Endothelial cell of umbilical vein (primary cell): ENCODE data around the gene FCMR. TPM values are rescaled to one million over a fixed set of nuclear protein-coding genes. Genes with fewer than 3 reads are reported as not detected.

Source experiments
- BruUV-seq: library from RNA; stranded (reverse); fragments of 400-500 nt; replicated peaks from 2 replicates; lab custom pipeline; 2021; lab: Mats Ljungman, UMichigan
- CTCF ChIA-PET: fragments of 300-600, 350-600 bp; sonication (Branson Sonifier 250); formaldehyde crosslinking; loops from one replicate; lab custom pipeline; 2021; ENCODE audit warnings: antibody characterized with exemption, inconsistent platforms; lab: Charles Lee
- POLR2A ChIA-PET: fragments of 300-600, 350-600 bp; sonication (Branson Sonifier 250); formaldehyde crosslinking; loops from one replicate; lab custom pipeline; 2021; ENCODE audit warnings: antibody characterized with exemption, inconsistent platforms; lab: Charles Lee
- DNase-seq: peaks from one replicate; pipeline ENCODE4 v3.0.0-alpha.2; 2011; ENCODE audit warnings: low read depth, low spot score
- FAIRE-seq: peaks from 2 replicates; lab custom pipeline; 2011; peaks lifted over from hg19 to GRCh38; lab: Jason Lieb, UNC
- H2AFZ ChIP-seq: 2 replicates; pipeline ENCODE4 v1.6.0; 2012; ENCODE audit warnings: low read depth, low read length, control low read depth, inconsistent platforms
- H3K27ac ChIP-seq: 2 replicates; pipeline ENCODE4 v1.5.1; 2011; ENCODE audit warnings: low read depth, mild to moderate bottlenecking, control low read depth, low read length, moderate library complexity; ENCODE audit not compliant: insufficient read depth
- H3K27me3 ChIP-seq, 2 experiments: 2 replicates each; pipeline versions ENCODE4 v1.6.0 to v1.6.1; 2011; ENCODE audit warnings: low read length in 2 of 2, mixed read lengths in 1 of 2; ENCODE audit not compliant: control insufficient read depth in 2 of 2, insufficient read depth in 2 of 2
- H3K36me3 ChIP-seq, 2 experiments: 2 replicates in 1 of 2; 3 replicates in 1 of 2; pipeline ENCODE4 v1.5.1; 2011; ENCODE audit warnings: low read length in 2 of 2, mild to moderate bottlenecking in 1 of 2, moderate library complexity in 1 of 2; ENCODE audit not compliant: control insufficient read depth in 2 of 2, insufficient read depth in 2 of 2; ENCODE audit errors: extremely low read depth in 1 of 2
- H3K4me1 ChIP-seq: 3 replicates; pipeline ENCODE4 v1.5.1; 2011; ENCODE audit warnings: mild to moderate bottlenecking, low read length; ENCODE audit not compliant: control insufficient read depth, insufficient read depth; ENCODE audit errors: extremely low read depth
- H3K4me2 ChIP-seq: 2 replicates; pipeline ENCODE4 v1.6.1; 2011; ENCODE audit warnings: low read length, control low read depth, mixed read lengths; ENCODE audit not compliant: insufficient read depth
- H3K4me3 ChIP-seq, 3 experiments: fragments of 200-600 bp in 1 of 3; sonication (generic), shearing (Covaris generic) in 1 of 3; replicated peaks in 1 of 3; 2 replicates each; pipeline ENCODE4 v1.5.1; 2011 to 2016; ENCODE audit warnings: control low read depth in 3 of 3, low read length in 3 of 3, mild to moderate bottlenecking in 2 of 3, inconsistent platforms in 1 of 3, low read depth in 1 of 3, moderate library complexity in 1 of 3; ENCODE audit not compliant: insufficient read depth in 1 of 3
- H3K79me2 ChIP-seq: 2 replicates; pipeline ENCODE4 v1.6.0; 2012; ENCODE audit warnings: low read length, inconsistent platforms; ENCODE audit not compliant: control insufficient read depth, insufficient read depth
- H3K9ac ChIP-seq: replicated peaks from 2 replicates; pipeline ENCODE3; 2011; ENCODE audit warnings: low read length, control low read depth; ENCODE audit not compliant: insufficient read depth; ENCODE audit errors: extremely low read depth
- H3K9me1 ChIP-seq: replicated peaks from 3 replicates; pipeline ENCODE4 v1.6.0; 2011; ENCODE audit warnings: mild to moderate bottlenecking, low read length; ENCODE audit not compliant: control insufficient read depth, insufficient read depth; ENCODE audit errors: extremely low read depth
- H3K9me3 ChIP-seq: replicated peaks from 2 replicates; pipeline ENCODE4 v1.5.1; 2012; ENCODE audit warnings: low read length, inconsistent platforms; ENCODE audit not compliant: control insufficient read depth, insufficient read depth
- H4K20me1 ChIP-seq: replicated peaks from 2 replicates; pipeline ENCODE3; 2011; ENCODE audit warnings: mild to moderate bottlenecking, low read length; ENCODE audit not compliant: control insufficient read depth, insufficient read depth; ENCODE audit errors: extremely low read depth
- EZH2 ChIP-seq: IDR thresholded peaks from 2 replicates; pipeline ENCODE4 v1.6.1; 2012; ENCODE audit warnings: borderline replicate concordance, low read depth, mild to moderate bottlenecking, moderate library complexity, low read length, inconsistent platforms; ENCODE audit not compliant: severe bottlenecking
- FOS ChIP-seq: IDR thresholded peaks from 2 replicates; pipeline ENCODE4 v1.6.1; 2011; ENCODE audit warnings: mild to moderate bottlenecking, low read length, moderate library complexity, borderline replicate concordance; ENCODE audit not compliant: insufficient read depth
- JUN ChIP-seq: IDR thresholded peaks from 2 replicates; pipeline ENCODE4 v1.6.1; 2011; ENCODE audit warnings: borderline replicate concordance, low read depth; ENCODE audit not compliant: insufficient read length, insufficient read depth
- dilution Hi-C: fragments of 300-500 bp; cut with MboI; formaldehyde crosslinking; loops from one replicate; pipeline ENCODE4 v1.15.0; 2019; ENCODE audit warnings: low sequenced_read_pairs; ENCODE audit not compliant: extremely low pct_ligation_motif_present
- intact Hi-C: fragments of 100-400 bp; cut with micrococcal nuclease; formaldehyde crosslinking; loops from one replicate; pipeline ENCODE4 v1.10.0; 2022
- polyA plus RNA-seq, 4 experiments: library from polyadenylated mRNA; depleted of rRNA in 3 of 4; stranded (reverse) in 3 of 4; unstranded in 1 of 4; fragments of >200 nt; gene quantifications; 2 replicates each; pipeline versions ENCODE4 v1.2.1 to v1.2.3, GENCODE V29; 2011 to 2012; ENCODE audit warnings: missing spikeins in 1 of 4
- total RNA-seq: library from RNA; stranded (reverse); gene quantifications from 2 replicates; pipeline ENCODE4 v1.2.3, GENCODE V29; 2021

The FCMR gene
- total and polyA plus RNA-seq, 2 donors (not counting 3 experiments of a cell fraction or from before 2014, with no cell fraction given): not detected

DNA sequence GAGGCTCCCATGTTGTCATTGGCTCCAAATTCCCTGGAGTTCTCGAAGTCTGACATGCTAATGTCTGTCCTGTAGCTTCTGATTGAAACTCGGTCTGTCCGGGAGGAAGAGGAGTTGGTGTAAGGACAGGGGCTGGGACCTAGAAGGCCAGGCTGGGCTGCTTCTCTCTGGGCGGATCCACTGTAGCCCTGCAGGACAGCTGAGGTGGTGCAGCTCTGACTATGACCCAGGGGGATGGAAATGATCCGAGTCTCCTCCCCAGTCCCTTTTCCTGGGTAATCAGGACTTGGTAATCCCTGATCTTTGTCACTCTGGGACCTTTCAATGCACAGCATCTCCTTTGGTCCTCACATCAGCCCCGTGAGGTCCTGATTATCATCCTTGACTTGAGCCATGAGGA is 10.0 kb upstream of the FCMR start:
- no peak overlapping the region for H3K27ac ChIP-seq
- no peak for TF ChIP-seq JUN
- H3K4me1 ChIP-seq: no peaks in the 10 kb centered on the region
- no peak overlapping the region for H3K9ac ChIP-seq
- H3K4me3 ChIP-seq: no peak overlapping the region
- dilution Hi-C loops (no loop called here), intact Hi-C loops (no loop called here)
- no TSS peak for BruUV-seq
- no peaks in the 10 kb centered on the region for H3K27me3 ChIP-seq
- no peaks in the 10 kb centered on the region for H3K9me1 ChIP-seq
- H3K9me3 ChIP-seq: no peaks in the 10 kb centered on the region
- FAIRE-seq: no peak
- ChIA-PET CTCF (interaction anchor here (1.1 to 1.2 kb wide), 2 partner anchors 10 to 19 kb away, joined by 3 read pairs; no protein-coding TSS in a partner anchor), POLR2A (no interaction called here)
- H3K4me2 ChIP-seq: no peak overlapping the region
- H3K79me2 ChIP-seq: no peaks in the 10 kb centered on the region
- DNase-seq: no peak
- H2AFZ ChIP-seq: no peak overlapping the region
- H3K36me3 ChIP-seq: no peaks in the 10 kb centered on the region
- no peaks in the 10 kb centered on the region for H4K20me1 ChIP-seq

DNA sequence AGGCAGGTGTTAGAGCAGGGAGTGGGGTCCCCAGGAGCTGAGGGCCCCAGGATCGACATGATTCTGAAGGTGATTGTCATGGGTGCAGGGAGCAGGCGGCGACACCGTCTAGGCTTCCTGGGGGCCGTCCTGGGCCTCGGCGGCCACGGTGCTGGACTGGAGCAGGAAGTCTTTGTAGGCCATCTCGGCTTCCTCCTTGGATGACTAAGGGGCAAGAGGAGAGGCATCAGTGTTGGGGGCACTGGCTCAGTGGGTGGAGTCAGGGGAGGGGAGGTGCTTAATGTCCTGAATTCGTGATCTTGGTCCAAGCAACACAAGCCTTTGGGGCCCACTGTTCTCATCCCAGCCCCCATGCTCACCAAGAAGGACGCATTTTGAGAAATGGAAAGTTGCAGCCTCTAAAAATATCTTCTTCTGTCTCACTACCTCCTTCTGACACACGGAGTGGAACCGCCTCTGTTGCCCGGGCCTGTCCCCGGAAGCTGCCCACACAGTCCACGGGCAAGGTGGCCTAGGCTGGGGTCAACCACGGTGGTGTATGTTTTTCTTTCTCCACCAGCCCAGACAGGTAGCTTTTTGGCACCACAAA is 8.6 kb upstream of the FCMR start:
- Histone ChIP-seq H3K9ac (no peak overlapping the region), H3K79me2 (no peaks in the 10 kb centered on the region), H3K9me1 (no peaks in the 10 kb centered on the region), H3K4me3 (no peak overlapping the region), H3K9me3 (no peaks in the 10 kb centered on the region), H3K36me3 (no peaks in the 10 kb centered on the region), H3K27ac (no peak overlapping the region), H3K4me1 (no peaks in the 10 kb centered on the region), H3K27me3 (no peaks in the 10 kb centered on the region), H3K4me2 (no peak overlapping the region), H2AFZ (no peak overlapping the region), H4K20me1 (no peaks in the 10 kb centered on the region)
- dilution Hi-C loops (no loop called here), intact Hi-C loops (no loop called here)
- ChIA-PET CTCF (interaction anchor here (1.2 to 1.6 kb wide), 2 partner anchors 11 to 18 kb away, joined by 3 read pairs; no protein-coding TSS in a partner anchor), POLR2A (no interaction called here)
- no peak for DNase-seq
- TF ChIP-seq FOS (no peak), EZH2 (no peak)
- BruUV-seq: no TSS peak
- FAIRE-seq: no peak
